AG09319 (cell line): ENCODE data around the gene SCAND1.
"Not testable (repeated sequence)": the region's sequence is repeated elsewhere in the genome, so short reads cannot be mapped to it uniquely, and the experiment has no call there.

Source experiments
- DNase-seq: peaks from one replicate; pipeline ENCODE4 v3.0.0-alpha.2; 2010; ENCODE audit warnings: low read depth; ENCODE audit errors: extremely low read depth
- CTCF ChIP-seq: IDR thresholded peaks from 2 replicates; pipeline ENCODE4 v1.5.1; 2011; ENCODE audit warnings: low read depth, mild to moderate bottlenecking, inconsistent platforms, low read length, moderate library complexity

Gene SCAND1

GRCh38 chr20:35954200-35954906 is at the start of gene SCAND1:
Gene SCAND1, minus strand, starts transcription at chr20:35954502. Its CDS starts 218 bp downstream, at chr20:35954284.
- DNase-seq = peak; percentile 92
- TF ChIP-seq CTCF = peak; percentile 97

- TF ChIP-seq CTCF = no peak
- no peak for DNase-seq
Observed at GRCh38 chr20:36004045-36004444, 49.7 kb upstream of the SCAND1 start.

- no peak for TF ChIP-seq CTCF
- no peak for DNase-seq
Observed at GRCh38 chr20:36002855-36003254, 48.6 kb upstream of the SCAND1 start.

GRCh38 chr20:36001331-36001730 is 47.0 kb upstream of the SCAND1 start:
- not testable (repeated sequence) for DNase-seq

- not testable (repeated sequence) for DNase-seq
Observed at GRCh38 chr20:35996492-35996891, 42.2 kb upstream of the SCAND1 start.

GRCh38 chr20:35994994-35995453 is 40.7 kb upstream of the SCAND1 start:
- peak; percentile 100 for TF ChIP-seq CTCF
- peak; percentile 53 for DNase-seq

GRCh38 chr20:35992713-35993335 is 38.5 kb upstream of the SCAND1 start:
- DNase-seq = no peak
- peak; percentile 84 for TF ChIP-seq CTCF

- DNase-seq = no peak
- TF ChIP-seq CTCF = peak; percentile 56
Observed at GRCh38 chr20:35991142-35991771, 37.0 kb upstream of the SCAND1 start.
